Central memory CD8-positive, alpha-beta T cell (primary cell): ENCODE data around the gene FBRSL1.
"Not testable (repeated sequence)": the region's sequence is repeated elsewhere in the genome, so short reads cannot be mapped to it uniquely, and the experiment has no call there.

Experiments
- ATAC-seq: fragments of 150-1000 bp; cut with Tn5 transposase; replicated peaks from 2 replicates; pipeline ENCODE4 v1.10.0; 2022; ENCODE audit warnings: mild to moderate bottlenecking, moderate FRiP score, moderate number of reproducible peaks; ENCODE audit not compliant: poor library complexity, severe bottlenecking; ENCODE audit errors: extremely low read depth
- DNase-seq, 2 donors: peaks; one replicate each; pipeline ENCODE4 v3.0.0; 2021; ENCODE audit warnings: low spot score in 2 of 2
- H3K27ac Mint-ChIP-seq: one replicate; pipeline ENCODE4 v1.8.0; 2022; ENCODE audit warnings: low read depth, mild to moderate bottlenecking, moderate library complexity, mixed read lengths
- H3K27me3 Mint-ChIP-seq: one replicate; pipeline ENCODE4 v1.8.0; 2022; ENCODE audit warnings: mixed read lengths
- H3K36me3 Mint-ChIP-seq: one replicate; pipeline ENCODE4 v1.8.0; 2022; ENCODE audit warnings: mild to moderate bottlenecking, moderate library complexity, mixed read lengths; ENCODE audit not compliant: insufficient read depth
- H3K4me1 Mint-ChIP-seq: one replicate; pipeline ENCODE4 v1.8.0; 2022; ENCODE audit warnings: mixed read lengths
- H3K4me3 Mint-ChIP-seq: one replicate; pipeline ENCODE4 v1.8.0; 2022; ENCODE audit warnings: mild to moderate bottlenecking, moderate library complexity, mixed read lengths
- H3K9me3 Mint-ChIP-seq: one replicate; pipeline ENCODE4 v1.8.0; 2022; ENCODE audit warnings: mixed read lengths

The FBRSL1 gene

DNA sequence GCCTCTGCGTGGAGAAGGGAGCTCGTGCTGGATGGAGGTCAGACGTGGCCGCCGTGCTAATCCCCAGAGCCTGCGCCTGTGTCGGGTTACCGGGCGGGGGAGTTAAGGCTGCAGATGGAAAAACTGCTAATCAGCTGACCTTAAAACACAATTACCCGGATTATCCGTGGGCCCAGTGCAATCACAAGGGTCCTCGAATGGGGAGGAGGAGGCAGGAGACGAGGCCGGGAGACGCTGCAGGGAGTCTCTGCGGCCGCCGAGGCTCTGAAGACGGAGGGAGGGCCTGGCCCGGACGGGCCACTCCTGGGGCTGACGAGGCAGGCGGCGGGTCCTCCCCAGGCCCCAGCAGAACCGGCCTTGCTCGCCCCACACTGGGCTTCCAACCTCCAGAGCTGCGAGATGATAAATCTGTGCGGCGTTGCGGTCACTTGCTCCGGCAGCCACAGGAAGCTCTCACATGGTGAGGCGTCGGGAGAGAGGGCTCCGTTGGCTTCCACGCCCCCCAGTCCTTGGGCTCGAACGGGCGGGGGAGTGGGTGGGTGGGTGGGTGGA, 32.9 kb upstream of the FBRSL1 start:
- Mint-ChIP-seq H3K27me3 (no peaks in the 10 kb centered on the region), H3K9me3 (no peaks in the 10 kb centered on the region), H3K36me3 (peaks cover 7% of the 10 kb centered on the region), H3K4me3 (no peak overlapping the region), H3K4me1 (no peaks in the 10 kb centered on the region), H3K27ac (no peak overlapping the region)
- DNase-seq, result no peak
- ATAC-seq, result no peak

DNA sequence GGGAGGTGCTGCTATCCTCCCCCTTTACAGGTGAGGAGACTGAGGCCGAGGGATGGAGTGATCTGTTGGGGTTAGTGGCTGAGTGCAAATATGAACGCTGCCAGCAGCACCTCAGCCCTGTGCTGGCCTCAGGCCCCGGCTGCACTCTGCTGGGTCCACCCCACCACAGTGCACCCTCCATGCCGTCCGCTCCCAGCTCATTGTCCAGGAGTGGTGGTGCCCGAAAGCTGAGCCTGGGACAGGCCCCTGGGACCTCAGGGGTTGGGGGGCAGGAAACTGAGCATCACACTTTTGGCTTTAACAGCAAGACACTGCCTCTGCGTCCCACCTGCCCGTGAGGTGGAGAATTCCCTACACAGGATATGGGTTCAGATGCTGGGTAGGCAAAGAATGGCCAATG, 31.5 kb upstream of the FBRSL1 start:
- Mint-ChIP-seq H3K9me3 (no peaks in the 10 kb centered on the region), H3K27ac (no peak overlapping the region), H3K4me1 (no peaks in the 10 kb centered on the region), H3K36me3 (peaks cover 4% of the 10 kb centered on the region), H3K4me3 (no peak overlapping the region), H3K27me3 (no peaks in the 10 kb centered on the region)
- ATAC-seq, result no peak
- no peak for DNase-seq

DNA sequence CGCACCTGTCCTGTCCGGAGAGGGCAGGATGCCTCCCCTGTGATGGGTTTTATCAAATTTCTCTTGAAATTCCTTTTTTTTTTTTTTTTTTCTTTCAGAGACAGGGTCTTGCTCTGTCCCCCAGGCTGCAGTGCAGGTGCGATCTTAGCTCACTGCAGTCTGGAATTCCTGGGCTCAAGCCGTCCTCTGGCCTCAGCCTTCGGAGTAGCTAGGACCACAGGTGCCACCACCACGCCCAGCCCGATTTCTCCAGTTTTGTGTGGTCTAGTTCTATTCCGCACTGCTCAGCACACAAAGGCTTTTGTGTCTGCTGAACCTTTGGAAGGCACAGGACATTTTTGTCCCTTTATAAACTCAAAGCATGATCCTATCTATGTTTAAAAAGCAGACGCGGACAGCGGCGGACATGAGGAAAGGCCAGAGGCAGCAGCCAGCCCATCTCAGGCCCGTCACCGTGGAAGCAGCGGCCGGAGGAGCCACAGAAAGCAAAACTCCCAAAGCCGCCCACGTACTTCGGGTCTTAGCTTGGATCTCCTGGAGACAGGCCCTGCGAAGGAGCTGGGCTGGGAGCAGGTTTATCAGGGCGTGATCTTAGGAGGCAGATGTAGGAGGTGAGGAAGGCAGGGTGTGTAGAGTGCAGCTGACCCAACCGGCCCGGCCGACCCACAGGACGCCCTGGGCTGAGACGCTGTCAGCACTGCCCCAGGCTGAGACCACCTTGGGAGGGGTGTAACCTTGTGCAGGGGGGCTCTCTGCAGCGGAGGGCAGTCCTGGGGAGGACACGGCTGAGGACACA, 30.9 kb upstream of the FBRSL1 start:
- Mint-ChIP-seq H3K4me3 (no peak overlapping the region), H3K27ac (no peak overlapping the region), H3K27me3 (no peaks in the 10 kb centered on the region), H3K4me1 (no peaks in the 10 kb centered on the region), H3K36me3 (peaks cover 4% of the 10 kb centered on the region), H3K9me3 (no peaks in the 10 kb centered on the region)
- DNase-seq (no peak), ATAC-seq (no peak)

DNA sequence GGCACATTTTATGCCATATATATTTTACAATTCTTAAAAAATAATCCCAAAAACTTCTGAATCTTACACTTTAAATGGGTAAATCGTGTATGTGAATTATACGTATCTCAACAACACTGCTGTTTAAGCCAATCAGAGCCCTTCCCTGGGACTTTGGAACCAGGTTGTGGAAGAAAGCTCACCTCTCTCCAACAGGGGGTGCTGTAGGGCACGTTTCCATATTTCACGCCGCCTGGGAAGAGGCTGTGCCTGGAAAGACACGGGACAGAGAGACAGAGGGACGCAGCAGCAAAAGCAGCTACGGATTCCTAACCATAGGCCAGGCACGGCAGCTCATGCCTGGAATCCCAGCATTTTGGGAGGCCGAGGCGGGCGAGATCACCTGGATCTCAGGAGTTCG, 29.4 kb upstream of the FBRSL1 start:
- Mint-ChIP-seq H3K36me3 (peaks cover under 1% of the 10 kb centered on the region), H3K27ac (no peak overlapping the region), H3K9me3 (no peaks in the 10 kb centered on the region), H3K4me3 (no peak overlapping the region), H3K27me3 (no peaks in the 10 kb centered on the region), H3K4me1 (no peaks in the 10 kb centered on the region)
- ATAC-seq (no peak), DNase-seq (no peak)

DNA sequence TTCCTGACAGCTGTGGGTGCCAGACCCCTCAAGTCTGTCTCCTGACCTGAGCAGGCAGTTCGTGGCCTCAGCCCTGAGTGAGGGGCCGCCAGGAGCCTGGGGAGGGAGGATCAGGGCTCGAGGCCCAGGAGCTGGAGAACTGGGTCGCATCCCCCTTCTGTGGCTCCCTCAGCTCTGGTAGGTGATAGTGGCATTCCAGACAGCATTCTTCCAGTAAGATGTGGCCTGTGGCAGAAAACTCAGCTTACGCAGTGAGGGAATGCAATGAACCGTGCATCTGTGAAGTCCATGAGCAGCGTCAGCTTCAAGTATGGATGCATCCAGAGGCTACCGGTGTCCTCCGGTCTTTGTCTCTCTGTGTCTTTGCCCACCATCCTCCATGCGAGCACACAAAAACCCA, 28.4 kb upstream of the FBRSL1 start:
- no peaks in the 10 kb centered on the region for H3K27me3 Mint-ChIP-seq
- H3K9me3 Mint-ChIP-seq, result no peaks in the 10 kb centered on the region
- H3K4me3 Mint-ChIP-seq, result no peak overlapping the region
- no peak overlapping the region for H3K27ac Mint-ChIP-seq
- H3K36me3 Mint-ChIP-seq, result peaks cover 2% of the 10 kb centered on the region
- no peak for ATAC-seq
- no peaks in the 10 kb centered on the region for H3K4me1 Mint-ChIP-seq
- no peak for DNase-seq

DNA sequence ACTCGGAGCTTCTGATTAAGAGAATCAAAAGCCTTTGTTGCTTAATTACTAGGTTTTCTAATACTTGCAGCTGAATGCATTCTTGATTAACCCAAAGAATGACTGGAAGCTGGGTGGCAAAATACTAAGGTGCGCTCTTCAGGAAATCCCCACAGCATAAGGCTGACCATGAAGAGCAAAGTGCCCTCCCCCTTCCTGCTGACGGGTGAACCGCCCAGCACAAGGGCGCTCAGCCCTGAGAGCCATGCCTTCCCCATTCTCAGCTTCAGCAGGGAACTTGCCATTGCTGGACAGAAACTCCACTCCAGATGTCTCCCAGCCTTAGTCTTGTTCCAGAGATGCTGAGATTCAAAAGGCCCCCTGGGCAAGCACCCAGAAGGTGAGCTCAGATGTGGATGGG, 27.2 kb upstream of the FBRSL1 start:
- ATAC-seq (no peak), DNase-seq (no peak)
- H3K36me3 Mint-ChIP-seq, result peaks cover 2% of the 10 kb centered on the region

DNA sequence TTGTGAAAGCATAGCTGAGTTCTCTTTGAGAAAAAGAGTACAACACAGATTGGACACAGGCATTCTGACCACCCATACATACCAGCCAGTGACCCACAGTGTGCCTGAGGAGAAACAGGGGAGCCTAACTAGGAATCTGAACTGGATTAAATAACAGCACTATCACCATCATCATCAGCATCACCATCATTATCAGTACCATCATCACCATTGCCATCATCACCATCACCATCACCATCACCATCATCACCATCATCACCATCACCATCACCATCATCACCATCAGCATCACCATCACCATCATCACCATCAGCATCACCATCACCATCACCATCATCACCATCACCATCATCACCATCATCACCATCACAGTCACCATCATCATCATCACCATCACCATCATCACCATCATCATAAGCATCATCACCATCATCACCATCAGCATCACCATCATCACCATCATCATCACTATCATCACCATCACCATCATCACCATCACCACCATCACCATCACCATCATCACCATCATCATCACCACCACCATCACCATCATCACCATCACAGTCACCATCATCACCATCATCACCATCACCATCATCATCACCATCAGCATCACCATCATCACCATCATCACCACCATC, 26.5 kb upstream of the FBRSL1 start:
- H3K4me3 Mint-ChIP-seq, H3K4me1 Mint-ChIP-seq, H3K36me3 Mint-ChIP-seq, H3K27ac Mint-ChIP-seq, H3K27me3 Mint-ChIP-seq, ATAC-seq, H3K9me3 Mint-ChIP-seq, DNase-seq: not testable (repeated sequence)

More for the DNA sequence above, 27.2 kb upstream of the FBRSL1 start:
- Mint-ChIP-seq H3K4me1 (no peaks in the 10 kb centered on the region), H3K27ac (no peak overlapping the region), H3K4me3 (no peak overlapping the region), H3K9me3 (no peaks in the 10 kb centered on the region), H3K27me3 (no peaks in the 10 kb centered on the region)

DNA sequence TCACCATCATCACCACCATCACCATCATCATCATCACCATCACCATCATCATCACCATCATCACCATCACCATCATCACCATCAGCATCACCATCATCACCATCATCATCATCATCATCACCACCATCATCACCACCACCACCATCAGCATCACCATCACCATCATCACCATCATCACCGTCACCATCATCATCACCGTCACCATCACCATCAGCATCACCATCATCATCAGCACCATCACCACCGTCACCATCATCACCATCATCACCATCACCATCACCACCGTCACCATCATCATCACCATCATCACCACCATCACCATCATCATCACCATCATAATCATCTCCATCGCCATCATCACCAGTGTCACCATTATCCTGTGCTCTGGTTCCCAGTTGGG, 25.6 kb upstream of the FBRSL1 start:
- not testable (repeated sequence) for H3K36me3 Mint-ChIP-seq, ATAC-seq, DNase-seq, H3K27ac Mint-ChIP-seq, H3K9me3 Mint-ChIP-seq, H3K4me3 Mint-ChIP-seq, H3K4me1 Mint-ChIP-seq, H3K27me3 Mint-ChIP-seq

DNA sequence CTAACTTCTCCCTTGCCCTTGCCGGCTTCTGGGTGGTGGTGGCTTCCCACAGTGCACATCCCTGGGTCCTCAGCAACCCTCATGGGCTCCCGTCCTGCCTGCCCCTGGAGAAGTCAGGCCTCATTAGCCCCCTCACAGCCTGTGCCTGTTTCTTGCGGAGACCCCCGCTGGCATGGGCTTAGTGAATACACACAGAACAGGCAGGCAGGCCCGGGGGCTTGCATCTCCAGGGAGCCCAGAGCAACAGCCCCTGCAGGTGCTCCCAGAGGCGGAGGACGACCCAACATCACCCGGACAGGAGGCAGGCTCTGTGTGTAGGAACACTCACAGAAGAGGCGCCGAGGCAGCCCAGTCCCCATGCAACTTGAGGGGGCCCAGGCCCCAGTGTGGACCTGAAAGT, 25.1 kb upstream of the FBRSL1 start:
- no peaks in the 10 kb centered on the region for H3K27me3 Mint-ChIP-seq
- no peak overlapping the region for H3K27ac Mint-ChIP-seq
- peaks cover 8% of the 10 kb centered on the region for H3K4me1 Mint-ChIP-seq
- no peaks in the 10 kb centered on the region for H3K9me3 Mint-ChIP-seq
- H3K36me3 Mint-ChIP-seq, result peaks cover 4% of the 10 kb centered on the region
- no peak for ATAC-seq
- no peak overlapping the region for H3K4me3 Mint-ChIP-seq
- DNase-seq, result no peak

DNA sequence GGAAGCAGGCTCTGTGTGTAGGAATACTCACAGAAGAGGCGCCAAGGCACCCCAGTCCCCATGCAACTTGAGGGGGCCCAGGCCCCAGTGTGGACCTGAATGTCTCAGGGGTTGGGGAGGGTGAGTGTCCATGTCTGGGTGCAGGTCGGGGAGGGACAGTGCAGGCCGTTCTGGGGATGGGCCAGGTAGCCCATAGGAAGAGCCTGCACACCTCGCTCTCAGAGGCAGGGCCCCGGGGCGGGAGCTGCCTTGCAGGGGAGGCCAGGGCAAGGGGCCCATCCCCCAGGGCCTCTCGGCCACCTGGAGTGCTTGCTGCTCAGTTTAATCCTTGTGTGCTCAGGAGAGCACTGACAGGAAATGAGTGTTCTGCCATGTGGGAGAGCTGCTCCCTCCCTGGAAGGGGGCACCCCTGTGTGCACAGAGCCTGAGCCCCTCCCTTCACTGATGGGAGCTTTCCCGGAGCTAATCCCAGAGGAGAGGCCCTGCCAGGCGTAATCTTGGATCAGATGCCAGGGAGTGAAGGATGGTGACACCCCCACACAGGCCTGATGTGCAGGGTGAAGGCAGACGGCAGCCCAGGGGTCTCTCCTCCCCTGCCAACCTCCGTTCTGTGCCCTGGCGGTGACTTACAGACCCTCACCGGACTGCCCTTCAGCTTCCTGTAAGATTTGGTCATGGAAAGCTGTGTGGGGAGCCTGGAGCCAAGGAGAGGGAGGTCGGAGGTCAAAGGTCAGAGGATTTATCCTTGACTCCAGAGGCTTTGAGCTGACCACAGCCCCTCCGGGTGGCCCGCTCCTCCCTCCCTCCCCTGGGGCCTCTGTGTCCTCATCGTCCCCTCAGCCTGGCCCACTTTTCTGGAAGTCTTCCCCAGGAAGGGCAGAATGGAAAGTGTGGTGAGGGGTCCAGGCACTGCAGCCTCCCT, 24.4 kb upstream of the FBRSL1 start:
- peaks cover 15% of the 10 kb centered on the region for H3K4me1 Mint-ChIP-seq
- no peak overlapping the region for H3K27ac Mint-ChIP-seq
- H3K36me3 Mint-ChIP-seq, result peaks cover 4% of the 10 kb centered on the region
- ATAC-seq (no peak), DNase-seq (no peak)
- H3K9me3 Mint-ChIP-seq, result no peaks in the 10 kb centered on the region
- H3K4me3 Mint-ChIP-seq, result no peak overlapping the region
- H3K27me3 Mint-ChIP-seq, result no peaks in the 10 kb centered on the region

DNA sequence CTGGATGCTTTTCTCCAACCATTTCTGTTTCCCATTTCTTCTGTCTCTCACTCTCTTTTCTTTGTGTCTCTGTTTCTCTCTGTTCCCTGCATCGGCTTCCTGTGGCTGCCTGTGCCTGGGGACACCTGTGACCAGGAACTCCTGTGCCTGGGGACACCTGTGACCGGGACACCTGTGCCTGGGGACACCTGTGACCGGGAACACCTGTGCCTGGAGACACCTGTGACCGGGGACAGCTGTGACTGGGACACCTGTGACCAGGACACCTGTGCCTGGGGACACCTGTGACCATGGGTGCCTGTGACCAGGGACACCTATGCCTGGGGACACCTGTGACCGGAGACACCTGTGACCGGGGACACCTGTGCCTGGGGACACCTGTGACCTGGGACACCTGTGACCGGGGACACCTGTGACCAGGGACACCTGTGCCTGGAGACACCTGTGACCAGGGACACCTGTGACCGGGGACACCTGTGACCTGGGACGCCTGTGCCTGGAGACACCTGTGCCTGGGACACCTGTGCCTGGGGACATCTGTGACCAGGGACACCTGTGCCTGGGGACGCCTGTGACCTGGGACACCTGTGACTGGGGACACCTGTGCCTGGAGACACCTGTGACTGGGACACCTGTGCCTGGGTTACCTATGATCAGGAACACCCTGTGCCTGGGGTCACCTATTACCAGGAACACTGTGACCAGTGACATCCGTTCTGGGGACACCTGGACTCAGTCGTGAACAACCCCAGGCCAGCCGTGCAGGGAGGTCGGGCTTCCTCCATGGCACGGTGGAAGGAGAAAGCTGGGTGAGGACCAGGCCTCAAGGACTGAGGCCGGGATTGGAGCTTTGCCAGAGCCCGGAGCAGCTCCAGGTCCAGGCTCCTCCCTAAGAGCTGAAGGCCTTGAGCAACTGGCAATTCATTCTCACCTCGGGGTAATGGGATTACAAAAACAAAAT, 23.4 kb upstream of the FBRSL1 start:
- ATAC-seq (no peak), DNase-seq (no peak)
- H3K4me3 Mint-ChIP-seq, result no peak overlapping the region
- H3K4me1 Mint-ChIP-seq, result peaks cover 25% of the 10 kb centered on the region
- H3K27me3 Mint-ChIP-seq, result no peaks in the 10 kb centered on the region
- H3K9me3 Mint-ChIP-seq, result no peaks in the 10 kb centered on the region
- no peak overlapping the region for H3K27ac Mint-ChIP-seq
- peaks cover 6% of the 10 kb centered on the region for H3K36me3 Mint-ChIP-seq

DNA sequence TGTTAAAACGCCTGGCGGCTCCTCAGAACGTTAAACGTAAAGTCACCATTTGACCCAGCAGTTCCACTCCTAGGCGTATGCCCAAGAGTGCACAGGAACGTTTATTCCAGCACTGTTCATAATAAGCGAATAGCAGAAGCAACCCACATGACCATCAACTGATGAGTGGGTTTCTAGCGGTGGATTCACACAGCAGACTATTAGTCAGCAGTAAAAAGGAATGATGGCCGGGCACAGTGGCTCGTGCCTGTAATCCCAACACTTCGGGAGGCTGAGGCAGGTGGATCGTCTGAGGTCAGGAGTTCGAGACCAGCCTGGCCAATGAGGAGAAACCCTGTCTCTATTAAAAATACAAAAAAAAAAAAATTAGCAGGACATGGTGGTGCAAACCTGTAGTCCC, 22.4 kb upstream of the FBRSL1 start:
- ATAC-seq, result no peak
- no peaks in the 10 kb centered on the region for H3K9me3 Mint-ChIP-seq

More for the DNA sequence above, 22.4 kb upstream of the FBRSL1 start:
- H3K27ac Mint-ChIP-seq, result no peak overlapping the region
- H3K4me3 Mint-ChIP-seq, result no peak overlapping the region
- peaks cover 10% of the 10 kb centered on the region for H3K36me3 Mint-ChIP-seq
- peaks cover 32% of the 10 kb centered on the region for H3K4me1 Mint-ChIP-seq
- H3K27me3 Mint-ChIP-seq, result no peaks in the 10 kb centered on the region
- DNase-seq, result no peak
